Measurements from ENCODE around the gene EFCAB14. TPM values are rescaled to one million over a fixed set of nuclear protein-coding genes. Genes with fewer than 3 reads are reported as not detected.

The EFCAB14 gene
- total and polyA plus RNA-seq, 9 of the 15 experiments (the other 6 are each of a cell fraction or from before 2014, with no cell fraction given) = 7.3 to 49.0 (median 37.3) TPM

GRCh38 chr1:46724991-46725735 is 6.2 kb upstream of the EFCAB14 start (continued):
- no peak for TF ChIP-seq NR4A1 (CRISPR knock-in tag; IDR thresholded peaks at IDR 0.05)
- 0 out of 2 replicates have a peak, but pooled peaks have one; percentile 32 for TF ChIP-seq NR4A1 (tag; IDR thresholded peaks at IDR 0.05)
- no peak for TF ChIP-seq HDAC6 (IDR thresholded peaks at IDR 0.05; ENCODE audit: low read depth, low read length)
- no peak for TF ChIP-seq BRD9 (IDR thresholded peaks at IDR 0.05; ENCODE audit: low read depth, partially characterized antibody)
- TF ChIP-seq ATF1 (CRISPR knock-in tag; IDR thresholded peaks at IDR 0.05) = no peak
- no peak for TF ChIP-seq ATF1 (tag; IDR thresholded peaks at IDR 0.05)
- TF ChIP-seq ZNF140 (CRISPR knock-in tag; IDR thresholded peaks at IDR 0.05) = no peak
- no peak for TF ChIP-seq FOXJ2 (tag; IDR thresholded peaks at IDR 0.05)
- TF ChIP-seq ZNF316 (IDR thresholded peaks at IDR 0.05) = peak; percentile 98
- no peak for TF ChIP-seq ELK1 (CRISPR knock-in tag; IDR thresholded peaks at IDR 0.05)
- no peak for TF ChIP-seq ZNF740 (CRISPR knock-in tag; IDR thresholded peaks at IDR 0.05)
- TF ChIP-seq ZNF740 (tag; IDR thresholded peaks at IDR 0.05) = no peak
- no peak for TF ChIP-seq HOXB6 (CRISPR knock-in tag; IDR thresholded peaks at IDR 0.05; ENCODE audit: borderline replicate concordance)
- TF ChIP-seq BCL6 (CRISPR knock-in tag; IDR thresholded peaks at IDR 0.05) = no peak
- TF ChIP-seq CBX2 (IDR thresholded peaks at IDR 0.05; ENCODE audit: insufficient read depth, low read length, poor library complexity, severe bottlenecking) = no peak
- TF ChIP-seq, protein P1, sequence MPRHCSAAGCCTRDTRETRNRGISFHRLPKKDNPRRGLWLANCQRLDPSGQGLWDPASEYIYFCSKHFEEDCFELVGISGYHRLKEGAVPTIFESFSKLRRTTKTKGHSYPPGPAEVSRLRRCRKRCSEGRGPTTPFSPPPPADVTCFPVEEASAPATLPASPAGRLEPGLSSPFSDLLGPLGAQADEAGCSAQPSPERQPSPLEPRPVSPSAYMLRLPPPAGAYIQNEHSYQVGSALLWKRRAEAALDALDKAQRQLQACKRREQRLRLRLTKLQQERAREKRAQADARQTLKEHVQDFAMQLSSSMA (CRISPR knock-in tag; IDR thresholded peaks at IDR 0.05) = no peak
- peak; percentile 62; the same call in 1 of the 2 replicates for TF ChIP-seq MIER1 (IDR thresholded peaks at IDR 0.05; ENCODE audit: low read depth)
- TF ChIP-seq MECOM (CRISPR knock-in tag; IDR thresholded peaks at IDR 0.05) = no peak
- TF ChIP-seq, protein P2, sequence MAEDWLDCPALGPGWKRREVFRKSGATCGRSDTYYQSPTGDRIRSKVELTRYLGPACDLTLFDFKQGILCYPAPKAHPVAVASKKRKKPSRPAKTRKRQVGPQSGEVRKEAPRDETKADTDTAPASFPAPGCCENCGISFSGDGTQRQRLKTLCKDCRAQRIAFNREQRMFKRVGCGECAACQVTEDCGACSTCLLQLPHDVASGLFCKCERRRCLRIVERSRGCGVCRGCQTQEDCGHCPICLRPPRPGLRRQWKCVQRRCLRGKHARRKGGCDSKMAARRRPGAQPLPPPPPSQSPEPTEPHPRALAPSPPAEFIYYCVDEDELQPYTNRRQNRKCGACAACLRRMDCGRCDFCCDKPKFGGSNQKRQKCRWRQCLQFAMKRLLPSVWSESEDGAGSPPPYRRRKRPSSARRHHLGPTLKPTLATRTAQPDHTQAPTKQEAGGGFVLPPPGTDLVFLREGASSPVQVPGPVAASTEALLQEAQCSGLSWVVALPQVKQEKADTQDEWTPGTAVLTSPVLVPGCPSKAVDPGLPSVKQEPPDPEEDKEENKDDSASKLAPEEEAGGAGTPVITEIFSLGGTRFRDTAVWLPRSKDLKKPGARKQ (CRISPR knock-in tag; IDR thresholded peaks at IDR 0.05) = no peak
- no peak for TF ChIP-seq PHF8 (IDR thresholded peaks at IDR 0.05; ENCODE audit: borderline replicate concordance, low read length)
- TF ChIP-seq HDGF (IDR thresholded peaks at IDR 0.05) = no peak
- no peak for TF ChIP-seq PATZ1 (CRISPR knock-in tag; IDR thresholded peaks at IDR 0.05; ENCODE audit: borderline replicate concordance)
- no peak; the same call in 1 of the 2 replicates for TF ChIP-seq CHD2 (IDR thresholded peaks at IDR 0.05; ENCODE audit: low read depth, low read length)

Measured in K562 (cell line).